ENCODE data around the gene GRIN2B.

The GRIN2B gene

GRCh38 chr12:13950502-13950901 is 30.9 kb downstream of the GRIN2B start:
- no peaks in the 10 kb centered on the region for H3K36me3 ChIP-seq (ENCODE audit: control insufficient read depth in 2 of 2, insufficient read depth in 1 of 2, low read length in 2 of 2)
- ChIA-PET POLR2A (interaction anchor here (0.6 kb wide), 1 partner anchor 290 kb away, joined by 3 read pairs; no protein-coding TSS in a partner anchor), CTCF (interaction anchor here (0.5 to 1.0 kb wide), 4 partner anchors 10 to 163 kb away, joined by 3 to 4 read pairs (median 3); no protein-coding TSS in a partner anchor)
- no peak overlapping the region for H3K4me3 ChIP-seq (ENCODE audit: low read depth, low read length)
- no peaks in the 10 kb centered on the region for H3K9me3 ChIP-seq (ENCODE audit: control insufficient read depth, insufficient read depth, low read depth, low read length)
- no peak overlapping the region for H3K27ac ChIP-seq (ENCODE audit: extremely low read depth, low read depth, low read length)
- no peaks in the 10 kb centered on the region for H3K4me1 ChIP-seq (ENCODE audit: control insufficient read depth, insufficient read depth, low read length)
- no peak for TF ChIP-seq KLF7 (tag by site-specific recombination; IDR thresholded peaks at IDR 0.05; ENCODE audit: borderline replicate concordance)
- no peak for TF ChIP-seq ZSCAN23 (tag by site-specific recombination; IDR thresholded peaks at IDR 0.05)
- TF ChIP-seq KLF16 (tag by site-specific recombination; IDR thresholded peaks at IDR 0.05), result no peak
- TF ChIP-seq PBX3 (CRISPR knock-in tag; IDR thresholded peaks at IDR 0.05), result no peak
- TF ChIP-seq ZBTB44 (tag by site-specific recombination; IDR thresholded peaks at IDR 0.05), result no peak
- TF ChIP-seq OSR2 (tag by site-specific recombination; IDR thresholded peaks at IDR 0.05), result no peak
- TF ChIP-seq SCRT2 (tag by site-specific recombination; IDR thresholded peaks at IDR 0.05), result no peak
- TF ChIP-seq TRIM28 (IDR thresholded peaks at IDR 0.05; ENCODE audit: borderline replicate concordance, low read length), result no peak

- TF ChIP-seq ZNF394 (tag by site-specific recombination; IDR thresholded peaks at IDR 0.05; ENCODE audit: borderline replicate concordance) (no peak), SCRT1 (tag by site-specific recombination; IDR thresholded peaks at IDR 0.05; ENCODE audit: borderline replicate concordance) (no peak), ZBTB1 (tag by site-specific recombination; IDR thresholded peaks at IDR 0.05) (no peak), HOXC10 (CRISPR knock-in tag; IDR thresholded peaks at IDR 0.05) (no peak), TCF7L2 (IDR thresholded peaks at IDR 0.05; ENCODE audit: borderline replicate concordance, low read depth, low read length) (no peak), ZFP3 (tag by site-specific recombination; IDR thresholded peaks at IDR 0.05; ENCODE audit: low read depth) (no peak), ZNF335 (tag by site-specific recombination; conservative IDR thresholded peaks at IDR 0.05) (no peak), SP2 (tag by site-specific recombination; IDR thresholded peaks at IDR 0.05) (no peak), ZNF433 (tag by site-specific recombination; IDR thresholded peaks at IDR 0.05; ENCODE audit: low read depth) (no peak), ZNF114 (tag by site-specific recombination; IDR thresholded peaks at IDR 0.05) (no peak), ZNF560 (tag by site-specific recombination; IDR thresholded peaks at IDR 0.05; ENCODE audit: borderline replicate concordance) (no peak), ZNF585B (tag by site-specific recombination; IDR thresholded peaks at IDR 0.05) (no peak), ZBTB44 (tag by site-specific recombination; IDR thresholded peaks at IDR 0.05) (no peak), KLF16 (tag by site-specific recombination; IDR thresholded peaks at IDR 0.05) (no peak)
- Histone ChIP-seq H3K4me3 (ENCODE audit: low read depth, low read length) (no peak overlapping the region), H3K36me3 (ENCODE audit: control insufficient read depth in 2 of 2, insufficient read depth in 1 of 2, low read length in 2 of 2) (no peaks in the 10 kb centered on the region), H3K4me1 (ENCODE audit: control insufficient read depth, insufficient read depth, low read length) (no peaks in the 10 kb centered on the region), H3K27ac (ENCODE audit: extremely low read depth, low read depth, low read length) (no peak overlapping the region), H3K9me3 (ENCODE audit: control insufficient read depth, insufficient read depth, low read depth, low read length) (no peaks in the 10 kb centered on the region)
- CTCF ChIA-PET, result no interaction called here
- POLR2A ChIA-PET, result no interaction called here
These were observed 32.8 kb downstream of the GRIN2B start for GRCh38 chr12:13948621-13949020.
